Smooth muscle cell (in vitro differentiated cells): ENCODE results near the gene TMEM245. TPM values are rescaled to one million over a fixed set of nuclear protein-coding genes. Genes with fewer than 3 reads are reported as not detected.

Experiments
- DNase-seq: peaks from one replicate; lab custom pipeline; 2025; ENCODE audit not compliant: unreplicated experiment; lab: John Stamatoyannopoulos, UW
- H2AFZ ChIP-seq: fragments of 200-600 bp; sonication (generic); 2 replicates; pipeline ENCODE4 v1.6.0; 2016; ENCODE audit warnings: antibody characterized with exemption, low read depth, mild to moderate bottlenecking
- H3F3A ChIP-seq: fragments of 200-600 bp; sonication (generic); 2 replicates; pipeline ENCODE4 v1.6.0; 2017; ENCODE audit warnings: antibody characterized with exemption, low read depth
- H3K27ac ChIP-seq: fragments of 200-600 bp; sonication (generic); 2 replicates; pipeline ENCODE4 v1.5.1; 2016; ENCODE audit warnings: low read depth, mild to moderate bottlenecking
- H3K27me3 ChIP-seq: fragments of 200-600 bp; sonication (generic); 2 replicates; pipeline ENCODE4 v1.6.1; 2016; ENCODE audit warnings: low read depth, mild to moderate bottlenecking
- H3K36me3 ChIP-seq: fragments of 200-600 bp; sonication (generic); 2 replicates; pipeline ENCODE4 v1.5.1; 2016; ENCODE audit warnings: low read depth
- H3K4me1 ChIP-seq: fragments of 200-600 bp; sonication (generic); 2 replicates; pipeline ENCODE4 v1.5.1; 2016; ENCODE audit warnings: low read depth
- H3K4me2 ChIP-seq: fragments of 200-600 bp; sonication (generic); 2 replicates; pipeline ENCODE4 v1.6.0; 2016; ENCODE audit warnings: mild to moderate bottlenecking
- H3K4me3 ChIP-seq: fragments of 200-600 bp; sonication (generic); 2 replicates; pipeline ENCODE4 v1.5.1; 2016; ENCODE audit warnings: mild to moderate bottlenecking
- H3K79me2 ChIP-seq: fragments of 200-600 bp; sonication (generic); 2 replicates; pipeline ENCODE4 v1.6.0; 2016; ENCODE audit warnings: low read depth, mild to moderate bottlenecking
- H3K9ac ChIP-seq: fragments of 200-600 bp; sonication (generic); 2 replicates; pipeline ENCODE4 v1.6.0; 2016; ENCODE audit warnings: low read depth
- H3K9me3 ChIP-seq: fragments of 200-600 bp; sonication (generic); replicated peaks from 2 replicates; pipeline ENCODE4 v1.5.1; 2016; ENCODE audit warnings: low read depth
- H4K20me1 ChIP-seq: fragments of 200-600 bp; sonication (generic); 2 replicates; pipeline ENCODE4 v1.6.0; 2016; ENCODE audit warnings: low read depth
- WGBS: methylation state at CpG from one replicate; pipeline ENCODE4 v1.1.7; 2016; ENCODE audit warnings: low lambda C conversion rate; 5-methylcytosine and 5-hydroxymethylcytosine counted together
- polyA plus RNA-seq: library from polyadenylated mRNA; unstranded; fragments of >200 nt; fragmentation: Nextera tagmentation; extraction: Ambion mirVana; gene quantifications from 2 replicates; pipeline ENCODE4 v1.2.1, GENCODE V29; 2016
- total RNA-seq: library from RNA; depleted of rRNA; stranded (reverse); fragments of >200 nt; gene quantifications from 2 replicates; pipeline ENCODE4 v1.2.3, GENCODE V29; 2014
- TF ChIP-seq, protein P1 (sequence below): fragments of 200-600 bp; sonication (generic); IDR thresholded peaks from 2 replicates; pipeline ENCODE4 v1.5.1; 2017; ENCODE audit warnings: borderline replicate concordance, mild to moderate bottlenecking, antibody characterized with exemption; ENCODE audit not compliant: insufficient read depth, poor library complexity, severe bottlenecking

The TMEM245 gene
- total and polyA plus RNA-seq, 2 experiments from 2014 or later: 16.3 to 39.7 TPM

DNA sequence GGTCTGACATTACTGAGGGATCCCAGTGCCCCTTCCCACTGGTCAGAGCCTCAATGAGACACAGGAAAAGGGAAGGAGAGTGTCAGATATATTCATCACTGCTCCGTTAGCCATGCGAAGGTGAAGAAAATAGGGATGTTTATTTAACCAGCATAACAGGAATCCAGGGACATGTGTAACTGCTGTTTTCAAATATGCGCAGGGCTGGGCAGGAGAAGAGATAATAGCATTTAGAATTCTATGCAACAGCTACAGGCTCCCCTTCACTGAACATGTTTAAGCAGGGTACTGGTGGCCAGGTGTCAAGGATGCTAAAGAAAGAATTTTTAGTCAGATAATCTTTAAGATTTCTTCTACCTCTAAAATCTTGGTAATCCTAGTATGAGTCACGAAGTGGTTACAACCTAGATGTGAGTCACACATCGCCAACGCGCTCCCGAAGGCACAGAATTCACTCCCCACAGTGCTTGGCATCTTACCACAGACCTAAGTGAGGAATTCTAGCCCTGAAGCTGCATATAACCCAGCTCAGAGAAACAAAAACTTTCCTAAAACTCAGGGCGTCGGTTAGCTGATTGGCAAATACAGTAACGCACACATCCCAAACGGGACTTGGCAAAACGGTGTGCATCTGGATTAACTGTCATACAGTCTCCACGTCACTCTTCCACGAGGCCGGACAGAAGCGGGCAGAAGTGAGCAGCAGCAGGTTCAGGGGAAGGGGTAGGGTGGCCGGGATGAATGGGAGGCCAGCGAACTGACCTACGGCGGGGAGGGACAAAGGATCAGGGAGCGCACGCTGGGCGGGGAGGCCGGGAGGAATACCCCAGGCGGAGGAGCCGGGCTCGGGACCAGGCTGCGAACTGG lies 107.5 kb downstream of the TMEM245 start:
- peak overlapping the region; percentile 100 for H3K4me2 ChIP-seq
- WGBS: 3% methylated on average over 28 of the region's 29 CpGs
- peak overlapping the region; percentile 92 for H3K4me3 ChIP-seq
- peaks cover 23% of the 10 kb centered on the region for H3K79me2 ChIP-seq
- no peaks in the 10 kb centered on the region for H3K36me3 ChIP-seq
- peak overlapping the region; percentile 92 for H3K27ac ChIP-seq
- no peaks in the 10 kb centered on the region for H3K27me3 ChIP-seq
- no peaks in the 10 kb centered on the region for H3K9me3 ChIP-seq
- peak overlapping the region; percentile 96 for H3K9ac ChIP-seq
- peaks cover 16% of the 10 kb centered on the region for H3F3A ChIP-seq
- peaks cover 27% of the 10 kb centered on the region for H4K20me1 ChIP-seq
- H3K4me1 ChIP-seq: peaks cover 15% of the 10 kb centered on the region
- peak overlapping the region; percentile 75 for H2AFZ ChIP-seq
- DNase-seq: peak; percentile 46
- TF ChIP-seq, protein P1, sequence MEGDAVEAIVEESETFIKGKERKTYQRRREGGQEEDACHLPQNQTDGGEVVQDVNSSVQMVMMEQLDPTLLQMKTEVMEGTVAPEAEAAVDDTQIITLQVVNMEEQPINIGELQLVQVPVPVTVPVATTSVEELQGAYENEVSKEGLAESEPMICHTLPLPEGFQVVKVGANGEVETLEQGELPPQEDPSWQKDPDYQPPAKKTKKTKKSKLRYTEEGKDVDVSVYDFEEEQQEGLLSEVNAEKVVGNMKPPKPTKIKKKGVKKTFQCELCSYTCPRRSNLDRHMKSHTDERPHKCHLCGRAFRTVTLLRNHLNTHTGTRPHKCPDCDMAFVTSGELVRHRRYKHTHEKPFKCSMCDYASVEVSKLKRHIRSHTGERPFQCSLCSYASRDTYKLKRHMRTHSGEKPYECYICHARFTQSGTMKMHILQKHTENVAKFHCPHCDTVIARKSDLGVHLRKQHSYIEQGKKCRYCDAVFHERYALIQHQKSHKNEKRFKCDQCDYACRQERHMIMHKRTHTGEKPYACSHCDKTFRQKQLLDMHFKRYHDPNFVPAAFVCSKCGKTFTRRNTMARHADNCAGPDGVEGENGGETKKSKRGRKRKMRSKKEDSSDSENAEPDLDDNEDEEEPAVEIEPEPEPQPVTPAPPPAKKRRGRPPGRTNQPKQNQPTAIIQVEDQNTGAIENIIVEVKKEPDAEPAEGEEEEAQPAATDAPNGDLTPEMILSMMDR: no peak

DNA sequence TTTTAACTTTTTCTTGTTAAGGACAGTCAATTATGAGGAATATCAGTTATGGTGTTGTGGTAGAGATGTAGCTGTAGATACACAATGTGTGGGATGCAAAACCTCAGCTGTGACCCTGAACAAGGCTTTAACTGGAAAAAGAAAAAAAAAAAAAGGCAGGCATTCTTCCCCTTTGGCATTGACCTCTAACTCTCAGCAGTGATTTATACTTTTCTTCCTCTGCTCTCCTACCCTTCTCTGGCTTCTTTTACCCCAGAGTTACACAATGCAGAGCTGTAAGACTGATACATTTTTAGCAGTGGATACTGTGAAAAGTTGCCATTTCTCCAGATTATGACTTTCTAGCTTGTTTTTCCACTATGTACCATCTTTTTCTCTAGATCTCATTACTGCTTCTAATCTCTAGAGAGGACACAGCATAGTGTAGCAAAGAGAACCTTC lies 108.5 kb downstream of the TMEM245 start:
- no peak for DNase-seq
- Histone ChIP-seq H3K27ac (peak overlapping the region; percentile 92), H3K9ac (peak overlapping the region; percentile 8), H4K20me1 (peaks cover 37% of the 10 kb centered on the region), H3F3A (peaks cover 16% of the 10 kb centered on the region), H2AFZ (no peak overlapping the region), H3K4me2 (peak overlapping the region; percentile 100), H3K4me3 (no peak overlapping the region), H3K79me2 (peaks cover 32% of the 10 kb centered on the region), H3K27me3 (no peaks in the 10 kb centered on the region), H3K9me3 (no peaks in the 10 kb centered on the region), H3K4me1 (peaks cover 15% of the 10 kb centered on the region), H3K36me3 (no peaks in the 10 kb centered on the region)
- TF ChIP-seq, protein P1: no peak

DNA sequence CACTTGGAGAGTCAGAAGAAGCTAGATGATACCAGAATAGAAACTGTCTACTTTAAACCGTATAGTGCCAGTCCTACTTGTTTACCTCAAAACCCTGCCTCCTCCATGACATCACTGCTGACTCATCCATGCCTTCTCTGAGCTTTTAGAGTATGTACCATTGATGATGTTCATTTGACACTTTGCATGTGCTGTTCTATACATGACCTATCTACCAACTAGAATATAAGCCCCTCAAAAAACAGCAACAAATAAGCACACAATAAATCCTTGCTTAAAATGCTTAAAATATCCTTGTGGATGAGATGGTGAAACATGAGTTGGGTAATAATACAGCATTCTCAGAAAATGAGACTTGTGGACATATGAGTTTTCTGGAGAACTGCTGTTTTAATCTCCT lies 109.0 kb downstream of the TMEM245 start:
- H3K79me2 ChIP-seq: peaks cover 34% of the 10 kb centered on the region
- DNase-seq: no peak

More for the DNA sequence above, 109.0 kb downstream of the TMEM245 start:
- H3F3A ChIP-seq: peaks cover 16% of the 10 kb centered on the region
- TF ChIP-seq, protein P1: no peak
- no peaks in the 10 kb centered on the region for H3K9me3 ChIP-seq
- H2AFZ ChIP-seq: no peak overlapping the region
- no peak overlapping the region for H3K4me3 ChIP-seq
- no peaks in the 10 kb centered on the region for H3K36me3 ChIP-seq
- no peak overlapping the region for H3K9ac ChIP-seq
- peak overlapping the region; percentile 19 for H3K4me2 ChIP-seq
- H4K20me1 ChIP-seq: peaks cover 37% of the 10 kb centered on the region
- H3K4me1 ChIP-seq: peaks cover 15% of the 10 kb centered on the region
- H3K27me3 ChIP-seq: no peaks in the 10 kb centered on the region
- peak overlapping the region; percentile 92 for H3K27ac ChIP-seq
- 15% methylated on average over 1 of the region's 1 CpG for WGBS
